Hematopoietic multipotent progenitor cell (in vitro differentiated cells): ENCODE measurements around the gene DUOX1. TPM values are rescaled to one million over a fixed set of nuclear protein-coding genes. Genes with fewer than 3 reads are reported as not detected.

Experiments
- total RNA-seq: library from RNA; depleted of rRNA; stranded (reverse); fragments of >200 nt; gene quantifications from one replicate; pipeline ENCODE4 v1.2.3, GENCODE V29; 2012

The DUOX1 gene
- total RNA-seq, 1 donor = under 0.01 TPM

Other genes starting within 250 kb of the DUOX1 start
- not detected for gene TERB2, start 173.3 kb upstream of the DUOX1 start, total RNA-seq
- 25.9 TPM for gene SORD, start 106.8 kb upstream of the DUOX1 start, total RNA-seq
- under 0.01 TPM for gene DUOX2, start 15.8 kb upstream of the DUOX1 start, total RNA-seq
- under 0.01 TPM for gene DUOXA2, start 15.7 kb upstream of the DUOX1 start, total RNA-seq
- gene DUOXA1, start 115 bp upstream of the DUOX1 start, total RNA-seq = under 0.01 TPM
- gene SHF, start 58.0 kb downstream of the DUOX1 start, total RNA-seq = 24.5 TPM
- not detected for gene SLC28A2, start 122.2 kb downstream of the DUOX1 start, total RNA-seq
- gene GATM, start 248.6 kb downstream of the DUOX1 start, total RNA-seq = 23.2 TPM